SK-N-SH treated with all-trans-retinoic acid at 6 μM for 48 hours (cell line): ENCODE results near the gene XIAP.

Experiments used
- ATAC-seq: fragments of 200-7000 bp; cut with Tn5 transposase; 3 replicates; pipeline ENCODE4 v1.9.1; 2020; ENCODE audit warnings: mild to moderate bottlenecking, moderate library complexity
- ARNTL ChIP-seq: fragments of 450-650 bp; formaldehyde crosslinking; IDR thresholded peaks from 2 replicates; pipeline ENCODE4 v1.5.0; 2020; ENCODE audit warnings: low read depth, mild to moderate bottlenecking, moderate library complexity, borderline replicate concordance
- BACH2 ChIP-seq: fragments of 250-450 bp; sonication (Bioruptor Pico); IDR thresholded peaks from 2 replicates; pipeline ENCODE4 v1.9.0; 2021; ENCODE audit warnings: mild to moderate bottlenecking, borderline replicate concordance
- CREB5 ChIP-seq: fragments of 250-450 bp; sonication (Bioruptor Pico); IDR thresholded peaks from 2 replicates; pipeline ENCODE4 v1.5.1; 2020; ENCODE audit warnings: low read depth, mild to moderate bottlenecking, moderate library complexity
- CSDC2 ChIP-seq: fragments of 250-450 bp; sonication (Bioruptor Pico); IDR thresholded peaks from 2 replicates; pipeline ENCODE4 v1.5.0; 2020; ENCODE audit warnings: mild to moderate bottlenecking, moderate library complexity
- GLIS3 ChIP-seq: fragments of 250-450 bp; sonication (Bioruptor Pico); IDR thresholded peaks from 2 replicates; pipeline ENCODE4 v1.5.0; 2020; ENCODE audit warnings: mild to moderate bottlenecking, moderate library complexity
- ISL1 ChIP-seq: fragments of 250-450 bp; sonication (Bioruptor Pico); IDR thresholded peaks from 2 replicates; pipeline ENCODE4 v2.1.2; 2022; ENCODE audit warnings: mild to moderate bottlenecking, moderate library complexity
- OSR1 ChIP-seq: fragments of 250-450 bp; sonication (Bioruptor Pico); IDR thresholded peaks from 2 replicates; pipeline ENCODE4 v1.8.0; 2022; ENCODE audit warnings: moderate library complexity, mild to moderate bottlenecking, inconsistent platforms
- PATZ1 ChIP-seq: fragments of 250-450 bp; sonication (Bioruptor Pico); IDR thresholded peaks from 2 replicates; pipeline ENCODE4 v1.8.0; 2020; ENCODE audit warnings: mild to moderate bottlenecking, moderate library complexity, borderline replicate concordance
- POU6F1 ChIP-seq: fragments of 250-450 bp; sonication (Bioruptor Pico); IDR thresholded peaks from 2 replicates; pipeline ENCODE4 v1.8.0; 2021; ENCODE audit warnings: low read depth, mild to moderate bottlenecking, moderate library complexity, borderline replicate concordance
- PPARA ChIP-seq: fragments of 250-450 bp; sonication (Bioruptor Pico); IDR thresholded peaks from 2 replicates; pipeline ENCODE4 v1.5.0; 2020; ENCODE audit warnings: mild to moderate bottlenecking, borderline replicate concordance
- RARB ChIP-seq: fragments of 250-450 bp; sonication (Bioruptor Pico); IDR thresholded peaks from 2 replicates; pipeline ENCODE4 v1.8.0; 2021; ENCODE audit warnings: mild to moderate bottlenecking, moderate library complexity
- SNAI2 ChIP-seq: fragments of 250-450 bp; sonication (Bioruptor Pico); IDR thresholded peaks from 2 replicates; pipeline ENCODE4 v1.5.0; 2020; ENCODE audit warnings: mild to moderate bottlenecking, moderate library complexity
- TCF4 ChIP-seq: fragments of 250-450 bp; sonication (Bioruptor Pico); IDR thresholded peaks from 2 replicates; pipeline ENCODE4 v1.8.0; 2021; ENCODE audit warnings: mild to moderate bottlenecking, moderate library complexity, borderline replicate concordance
- TOX ChIP-seq: fragments of 250-450 bp; sonication (Bioruptor Pico); IDR thresholded peaks from 2 replicates; pipeline ENCODE4 v1.8.0; 2021; ENCODE audit warnings: mild to moderate bottlenecking, moderate library complexity, borderline replicate concordance
- TSHZ2 ChIP-seq: fragments of 250-450 bp; sonication (Bioruptor Pico); IDR thresholded peaks from 2 replicates; pipeline ENCODE4 v1.5.0; 2020; ENCODE audit warnings: mild to moderate bottlenecking, moderate library complexity
- ZFP30 ChIP-seq: fragments of 450-650 bp; formaldehyde crosslinking; IDR thresholded peaks from 2 replicates; pipeline ENCODE4 v1.5.0; 2022; ENCODE audit warnings: mild to moderate bottlenecking, moderate library complexity
- ZNF8 ChIP-seq: fragments of 450-650 bp; formaldehyde crosslinking; IDR thresholded peaks from 2 replicates; pipeline ENCODE4 v1.5.0; 2020; ENCODE audit warnings: mild to moderate bottlenecking, moderate library complexity

XIAP gene

GRCh38 chrX:123876844-123877243, 17.0 kb downstream of the XIAP start:
- no peak for ATAC-seq
- TF ChIP-seq BACH2 (CRISPR knock-in tag), result no peak

- peak; percentile 47; the same call in 2 of the 3 replicates for ATAC-seq
Observed at GRCh38 chrX:123878252-123878721, 18.4 kb downstream of the XIAP start.

GRCh38 chrX:123881330-123881729, 21.5 kb downstream of the XIAP start:
- ATAC-seq, result no peak
- TF ChIP-seq ARNTL (CRISPR knock-in tag) (no peak), TCF4 (CRISPR knock-in tag) (no peak), CREB5 (no peak), CSDC2 (CRISPR knock-in tag) (no peak), TOX (CRISPR knock-in tag) (no peak)

More at GRCh38 chrX:123878252-123878721, 18.4 kb downstream of the XIAP start:
- no peak for TF ChIP-seq RARB
- TF ChIP-seq TCF4 (CRISPR knock-in tag), result no peak
- TF ChIP-seq ZNF8 (CRISPR knock-in tag), result no peak
- TF ChIP-seq OSR1 (CRISPR knock-in tag), result no peak
- TF ChIP-seq TSHZ2, result no peak
- no peak for TF ChIP-seq SNAI2
- no peak for TF ChIP-seq CREB5
- TF ChIP-seq BACH2 (CRISPR knock-in tag), result no peak
- no peak for TF ChIP-seq TOX (CRISPR knock-in tag)
- no peak for TF ChIP-seq GLIS3
- no peak for TF ChIP-seq ZFP30 (CRISPR knock-in tag)
- no peak for TF ChIP-seq POU6F1
- no peak for TF ChIP-seq ARNTL (CRISPR knock-in tag)

GRCh38 chrX:123882391-123882790, 22.5 kb downstream of the XIAP start:
- no peak for ATAC-seq
- TF ChIP-seq ZNF8 (CRISPR knock-in tag) (no peak), OSR1 (CRISPR knock-in tag) (no peak), POU6F1 (no peak), ARNTL (CRISPR knock-in tag) (no peak)
- TF ChIP-seq, all 23 proteins: peak for 0

- ATAC-seq, result peak; percentile 68
- TF ChIP-seq TSHZ2 (no peak), ZFP30 (CRISPR knock-in tag) (no peak), ISL1 (no peak), PPARA (no peak), POU6F1 (no peak), PATZ1 (CRISPR knock-in tag) (no peak), OSR1 (CRISPR knock-in tag) (no peak)
Observed at GRCh38 chrX:123884809-123885408, 25.1 kb downstream of the XIAP start.
